CD14-positive monocyte (primary cell): ENCODE results near the gene SPTBN5. TPM values are rescaled to one million over a fixed set of nuclear protein-coding genes. Genes with fewer than 3 reads are reported as not detected.

Experiments
- DNase-seq, 3 donors: peaks; one replicate each; pipeline ENCODE4 v3.0.0-alpha.2; 2011 to 2022
- H2AFZ ChIP-seq: 2 replicates; pipeline ENCODE4 v1.6.0; 2012; ENCODE audit warnings: mild to moderate bottlenecking, low read depth, low read length, inconsistent platforms; ENCODE audit not compliant: insufficient read depth, poor library complexity, severe bottlenecking
- H3K27ac ChIP-seq, 2 donors: 1 replicate in 1 of 2; 2 replicates in 1 of 2; pipeline ENCODE4 v1.5.1; 2012 to 2013; ENCODE audit warnings: low read length in 2 of 2, control low read depth in 1 of 2, inconsistent platforms in 1 of 2, low read depth in 1 of 2, mild to moderate bottlenecking in 1 of 2
- H3K27me3 ChIP-seq, 2 donors: one replicate each; pipeline versions ENCODE4 v1.6.0 to v1.6.1; 2011 to 2013; ENCODE audit warnings: low read length in 2 of 2; ENCODE audit not compliant: control insufficient read depth in 2 of 2, insufficient read depth in 2 of 2
- H3K36me3 ChIP-seq, 2 donors: replicated peaks in 1 of 2; 1 replicate in 1 of 2; 2 replicates in 1 of 2; pipeline versions ENCODE4 v1.5.1 to v1.6.1; 2012 to 2013; ENCODE audit warnings: low read length in 2 of 2, control low read depth in 1 of 2, inconsistent platforms in 1 of 2, mild to moderate bottlenecking in 1 of 2; ENCODE audit not compliant: insufficient read depth in 2 of 2, control insufficient read depth in 1 of 2
- H3K4me1 ChIP-seq, 2 donors: 1 replicate in 1 of 2; 2 replicates in 1 of 2; pipeline versions ENCODE4 v1.5.1 to v1.6.1; 2012 to 2013; ENCODE audit warnings: low read length in 2 of 2, control low read depth in 1 of 2, inconsistent platforms in 1 of 2, mild to moderate bottlenecking in 1 of 2, moderate library complexity in 1 of 2; ENCODE audit not compliant: insufficient read depth in 2 of 2, control insufficient read depth in 1 of 2
- H3K4me2 ChIP-seq: replicated peaks from 2 replicates; pipeline ENCODE3; 2012; ENCODE audit warnings: low read length, moderate library complexity, mild to moderate bottlenecking; ENCODE audit not compliant: poor library complexity, severe bottlenecking; ENCODE audit errors: extremely low read depth
- H3K4me3 ChIP-seq, 3 experiments: fragments of 200-600 bp in 1 of 3; sonication (generic) in 1 of 3; replicated peaks in 1 of 3; 1 replicate in 2 of 3; 2 replicates in 1 of 3; pipeline ENCODE4 v1.5.1; 2011 to 2013; ENCODE audit warnings: low read length in 3 of 3, mild to moderate bottlenecking in 3 of 3, control low read depth in 2 of 3, low read depth in 2 of 3, inconsistent platforms in 1 of 3, moderate library complexity in 1 of 3
- H3K79me2 ChIP-seq: 2 replicates; pipeline ENCODE4 v1.6.0; 2012; ENCODE audit warnings: mild to moderate bottlenecking, control low read depth, inconsistent platforms, low read length, moderate library complexity; ENCODE audit not compliant: insufficient read depth
- H3K9ac ChIP-seq: 2 replicates; pipeline ENCODE4 v1.6.0; 2017; ENCODE audit warnings: low read length, mild to moderate bottlenecking; ENCODE audit not compliant: insufficient read depth, poor library complexity, severe bottlenecking
- H3K9me3 ChIP-seq, 2 donors: replicated peaks in 1 of 2; 1 replicate in 1 of 2; 2 replicates in 1 of 2; pipeline versions ENCODE4 v1.5.1 to v1.6.1; 2012 to 2013; ENCODE audit warnings: low read length in 2 of 2, control low read depth in 1 of 2; ENCODE audit not compliant: control insufficient read depth in 1 of 2, insufficient read depth in 1 of 2
- H4K20me1 ChIP-seq: 2 replicates; pipeline ENCODE4 v1.6.0; 2012; ENCODE audit warnings: mild to moderate bottlenecking, low read length, control low read depth, moderate library complexity; ENCODE audit not compliant: insufficient read depth
- H3K27ac Mint-ChIP-seq, 7 donors: one replicate each; pipeline ENCODE4 v1.8.0; 2020; ENCODE audit warnings: mild to moderate bottlenecking in 7 of 7, mixed read lengths in 7 of 7, moderate library complexity in 6 of 7, inconsistent platforms in 2 of 7
- H3K27me3 Mint-ChIP-seq, 3 donors: one replicate each; pipeline ENCODE4 v1.8.0; 2021 to 2022; ENCODE audit warnings: low read depth in 3 of 3, mild to moderate bottlenecking in 3 of 3, mixed read lengths in 3 of 3, moderate library complexity in 3 of 3, inconsistent platforms in 1 of 3
- H3K36me3 Mint-ChIP-seq, 2 donors: one replicate each; pipeline ENCODE4 v1.8.0; 2020; ENCODE audit warnings: mixed read lengths in 2 of 2, inconsistent platforms in 1 of 2, mild to moderate bottlenecking in 1 of 2
- H3K4me1 Mint-ChIP-seq: one replicate; pipeline ENCODE4 v1.8.0; 2020; ENCODE audit warnings: mild to moderate bottlenecking, mixed read lengths
- H3K4me3 Mint-ChIP-seq, 2 donors: one replicate each; pipeline ENCODE4 v1.8.0; 2020; ENCODE audit warnings: mild to moderate bottlenecking in 2 of 2, mixed read lengths in 2 of 2, moderate library complexity in 1 of 2
- H3K9me3 Mint-ChIP-seq, 7 donors: one replicate each; pipeline ENCODE4 v1.8.0; 2020 to 2022; ENCODE audit warnings: mixed read lengths in 7 of 7, mild to moderate bottlenecking in 6 of 7, moderate library complexity in 6 of 7, inconsistent platforms in 2 of 7
- CTCF ChIP-seq: fragments of 200-600 bp; IDR thresholded peaks from one replicate; pipeline ENCODE4 v1.8.0; 2022; ENCODE audit warnings: antibody characterized with exemption, mild to moderate bottlenecking
- WGBS: methylation state at CpG from one replicate; pipeline ENCODE4 v1.1.5; 2013; ENCODE audit warnings: missing lambda C conversion rate; ENCODE audit not compliant: insufficient coverage; 5-methylcytosine and 5-hydroxymethylcytosine counted together
- intact Hi-C, 2 donors: fragments of 100-400 bp; cut with micrococcal nuclease; formaldehyde crosslinking; loops; one replicate each; pipeline versions ENCODE4 v1.15.0 to v1.15.1; 2023
- polyA plus RNA-seq, 3 donors: library from polyadenylated mRNA; depleted of rRNA in 1 of 3; unstranded in 2 of 3; stranded (reverse) in 1 of 3; fragments of 300-500 nt in 2 of 3; fragments of >200 nt in 1 of 3; fragmentation: Illumina TruSeq in 2 of 3; gene quantifications; 1 replicate in 2 of 3; 2 replicates in 1 of 3; pipeline ENCODE4 v1.2.3, GENCODE V29; 2012 to 2021

Gene SPTBN5
- polyA plus RNA-seq, 3 donors, result 0.29 TPM; not detected in 2

DNA sequence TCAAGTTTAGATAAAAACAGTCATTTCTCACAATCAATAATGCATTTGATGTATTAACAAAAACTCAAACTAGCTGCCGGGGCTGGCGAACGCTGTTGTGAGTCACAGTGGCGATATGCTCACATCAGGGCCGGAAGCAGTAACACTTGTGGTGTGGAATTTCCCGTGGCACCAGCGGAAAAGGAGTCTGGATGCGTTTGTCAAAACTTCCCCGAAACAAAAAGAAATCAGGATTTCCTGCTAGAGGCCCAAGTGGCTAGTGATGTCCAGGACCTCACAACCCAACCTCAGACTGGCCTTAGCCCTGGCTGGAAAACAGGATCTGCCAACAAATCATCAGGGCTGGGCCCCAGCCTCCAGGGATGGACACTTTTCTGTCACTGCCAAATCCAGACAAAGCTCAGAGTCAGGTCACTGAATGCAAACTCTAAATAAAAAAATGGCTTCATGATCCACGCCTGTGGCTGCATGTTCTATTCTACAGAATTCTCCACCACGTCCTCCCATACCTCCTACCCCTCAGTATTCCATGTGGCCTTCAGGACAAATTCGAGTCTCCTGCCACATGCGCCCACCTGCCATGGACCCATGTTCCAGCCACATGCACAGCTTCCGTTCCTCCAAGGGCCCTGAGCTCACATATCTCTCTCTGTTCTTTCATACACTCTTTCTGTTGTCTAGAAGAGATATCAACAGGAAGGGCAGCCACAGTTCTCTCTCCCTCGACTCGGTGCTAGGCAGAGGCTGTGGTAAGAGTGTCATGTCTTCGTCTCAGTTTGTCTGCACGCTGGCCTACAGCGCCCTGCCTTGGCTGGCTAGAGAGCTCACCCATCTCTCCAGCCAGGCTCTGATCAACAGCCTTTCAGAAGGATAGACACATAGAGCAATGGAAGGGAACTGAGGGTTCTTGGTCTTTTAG, 43.1 kb upstream of the SPTBN5 start:
- intact Hi-C loops, result loop anchor here (2.0 to 5.0 kb wide), 2 partner anchors 32 to 35 kb away; partner anchors contain the start of gene EHD4 (in 1 of the 2)
- peak; percentile 81 to 95 (median 84) for DNase-seq
- peak overlapping the region; percentile 24 for H3K9ac ChIP-seq
- peaks cover 6% of the 10 kb centered on the region for H4K20me1 ChIP-seq
- H3K4me3 ChIP-seq, result peak overlapping the region in 1 of 3 experiments; percentile 10
- H3K27me3 ChIP-seq, result no peaks in the 10 kb centered on the region
- no peak for TF ChIP-seq CTCF
- H3K4me3 Mint-ChIP-seq, result peak overlapping the region; percentile 28 to 39
- WGBS, result 43% methylated on average over 11 of the region's 19 CpGs
- peaks cover 80 to 87% of the 10 kb centered on the region in 2 donors for H3K36me3 Mint-ChIP-seq
- H3K79me2 ChIP-seq, result peaks cover 41% of the 10 kb centered on the region
- peak overlapping the region; percentile 90 to 98 (median 94) for H3K27ac Mint-ChIP-seq
- peaks cover 0 to 5% (median 0%) of the 10 kb centered on the region in 3 donors for H3K27me3 Mint-ChIP-seq
- H3K27ac ChIP-seq, result peak overlapping the region; percentile 65 to 82
- H3K4me1 ChIP-seq, result peaks cover 33 to 52% of the 10 kb centered on the region in 2 donors
- peaks cover 53% of the 10 kb centered on the region for H3K4me1 Mint-ChIP-seq
- no peak overlapping the region for H2AFZ ChIP-seq
- H3K4me2 ChIP-seq, result peak overlapping the region; percentile 23
- H3K9me3 Mint-ChIP-seq, result peaks cover 0 to 2% (median 0%) of the 10 kb centered on the region in 7 donors
- peaks cover 21 to 59% of the 10 kb centered on the region in 2 donors for H3K36me3 ChIP-seq
- no peaks in the 10 kb centered on the region for H3K9me3 ChIP-seq

DNA sequence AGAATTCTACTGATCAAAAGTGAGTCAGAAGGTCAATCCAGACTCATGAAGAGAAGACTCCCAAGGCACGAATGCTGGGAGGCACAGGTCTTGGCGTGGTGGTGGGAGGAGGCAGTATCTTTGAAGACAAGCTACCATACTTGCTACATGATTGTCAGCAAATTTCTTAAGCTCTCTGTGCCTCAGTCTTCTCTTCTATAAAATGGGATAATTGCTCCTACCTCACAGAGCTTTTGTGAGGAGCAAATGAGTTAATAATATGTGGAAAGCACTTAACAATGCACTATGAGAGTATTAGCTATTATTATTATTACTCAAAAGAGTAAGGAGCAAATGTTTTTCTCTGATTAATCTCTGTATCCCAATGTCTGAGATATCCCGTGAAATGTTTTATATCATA, 42.3 kb upstream of the SPTBN5 start:
- TF ChIP-seq CTCF, result no peak
- Mint-ChIP-seq H3K27me3 (peaks cover 0 to 3% (median 0%) of the 10 kb centered on the region in 3 donors), H3K36me3 (peaks cover 75 to 80% of the 10 kb centered on the region in 2 donors), H3K27ac (peak overlapping the region; percentile 88 to 98 (median 94)), H3K4me3 (no peak overlapping the region), H3K9me3 (peaks cover 0 to 2% (median 0%) of the 10 kb centered on the region in 7 donors), H3K4me1 (peaks cover 55% of the 10 kb centered on the region)
- Histone ChIP-seq H3K4me3 (no peak overlapping the region), H3K9ac (no peak overlapping the region), H4K20me1 (no peaks in the 10 kb centered on the region), H2AFZ (no peak overlapping the region), H3K4me2 (peak overlapping the region; percentile 23), H3K36me3 (peaks cover 13 to 52% of the 10 kb centered on the region in 2 donors), H3K9me3 (no peaks in the 10 kb centered on the region), H3K27me3 (no peaks in the 10 kb centered on the region), H3K27ac (peak overlapping the region in 1 of 2 donors; percentile 82), H3K79me2 (peaks cover 37% of the 10 kb centered on the region), H3K4me1 (peaks cover 37 to 60% of the 10 kb centered on the region in 2 donors)
- DNase-seq, result no peak
- intact Hi-C loops, result loop anchor here (2.0 to 5.0 kb wide), 2 partner anchors 33 to 36 kb away; partner anchors contain the start of gene EHD4 (in 1 of the 2)
- 100% methylated on average over 1 of the region's 3 CpGs for WGBS
